ENCODE measurements around the gene PIEZO2. TPM values are rescaled to one million over a fixed set of nuclear protein-coding genes. Genes with fewer than 3 reads are reported as not detected.
"Not testable (repeated sequence)": the region's sequence is repeated elsewhere in the genome, so short reads cannot be mapped to it uniquely, and the experiment has no call there.

Gene PIEZO2
- total RNA-seq, 1 experiment from 2014 or later, result 5.5 TPM

GRCh38 chr18:10937743-10938640 is 211.4 kb downstream of the PIEZO2 start:
- TF ChIP-seq EZH2 (IDR thresholded peaks at IDR 0.05; ENCODE audit: borderline replicate concordance, low read depth, low read length, poor library complexity, severe bottlenecking), result no peak
- peaks cover 26% of the 10 kb centered on the region for H3K27me3 ChIP-seq (replicated peaks; ENCODE audit: insufficient read depth, low read depth, low read length, poor library complexity)
- ChIA-PET CTCF (no interaction called here), POLR2A (ENCODE audit: low non-redundant PET) (no interaction called here)
- intact Hi-C loops (cut with micrococcal nuclease; ENCODE audit: unreplicated experiment), result no loop called here
- no TSS peak for BruUV-seq (replicated peaks)
- no peak for DNase-seq (ENCODE audit: low spot score)
- H3K36me3 ChIP-seq (ENCODE audit: insufficient read depth, low read length, poor library complexity, severe bottlenecking), result no peaks in the 10 kb centered on the region
- H3K4me3 ChIP-seq (ENCODE audit: low read depth, low read length, poor library complexity, severe bottlenecking), result no peak overlapping the region
- H3K9me3 ChIP-seq (ENCODE audit: low read depth, low read length, poor library complexity, severe bottlenecking), result no peaks in the 10 kb centered on the region
- H3K27ac ChIP-seq (ENCODE audit: low read depth, low read length, poor library complexity, severe bottlenecking), result no peak overlapping the region
- no peaks in the 10 kb centered on the region for H3K4me1 ChIP-seq (ENCODE audit: insufficient read depth, low read length, poor library complexity, severe bottlenecking)

GRCh38 chr18:10936176-10937053 is 213.0 kb downstream of the PIEZO2 start:
- no peaks in the 10 kb centered on the region for H3K36me3 ChIP-seq (ENCODE audit: insufficient read depth, low read length, poor library complexity, severe bottlenecking)
- no peak overlapping the region for H3K4me3 ChIP-seq (ENCODE audit: low read depth, low read length, poor library complexity, severe bottlenecking)
- no peak for TF ChIP-seq CTCF (conservative IDR thresholded peaks at IDR 0.05; ENCODE audit: low read depth, low read length)
- no peak for TF ChIP-seq EZH2 (IDR thresholded peaks at IDR 0.05; ENCODE audit: borderline replicate concordance, low read depth, low read length, poor library complexity, severe bottlenecking)
- DNase-seq (ENCODE audit: low spot score), result no peak
- intact Hi-C loops (cut with micrococcal nuclease; ENCODE audit: unreplicated experiment), result no loop called here
- H3K27me3 ChIP-seq (replicated peaks; ENCODE audit: insufficient read depth, low read depth, low read length, poor library complexity), result peaks cover 26% of the 10 kb centered on the region
- no peaks in the 10 kb centered on the region for H3K4me1 ChIP-seq (ENCODE audit: insufficient read depth, low read length, poor library complexity, severe bottlenecking)
- POLR2A ChIA-PET (ENCODE audit: low non-redundant PET), result interaction anchor here (0.6 kb wide), 1 partner anchor 19 kb away, joined by 3 read pairs; no protein-coding TSS in a partner anchor
- H3K27ac ChIP-seq (ENCODE audit: low read depth, low read length, poor library complexity, severe bottlenecking), result no peak overlapping the region
- no TSS peak for BruUV-seq (replicated peaks)
- CTCF ChIA-PET, result no interaction called here
- no peaks in the 10 kb centered on the region for H3K9me3 ChIP-seq (ENCODE audit: low read depth, low read length, poor library complexity, severe bottlenecking)

- Histone ChIP-seq H3K36me3 (ENCODE audit: insufficient read depth, low read length, poor library complexity, severe bottlenecking) (no peaks in the 10 kb centered on the region), H3K4me1 (ENCODE audit: insufficient read depth, low read length, poor library complexity, severe bottlenecking) (no peaks in the 10 kb centered on the region), H3K27me3 (replicated peaks; ENCODE audit: insufficient read depth, low read depth, low read length, poor library complexity) (peaks cover 26% of the 10 kb centered on the region), H3K9me3 (ENCODE audit: low read depth, low read length, poor library complexity, severe bottlenecking) (no peaks in the 10 kb centered on the region), H3K27ac (ENCODE audit: low read depth, low read length, poor library complexity, severe bottlenecking) (no peak overlapping the region), H3K4me3 (ENCODE audit: low read depth, low read length, poor library complexity, severe bottlenecking) (no peak overlapping the region)
- intact Hi-C loops (cut with micrococcal nuclease; ENCODE audit: unreplicated experiment), result no loop called here
- TF ChIP-seq CTCF (conservative IDR thresholded peaks at IDR 0.05; ENCODE audit: low read depth, low read length), result no peak
- no peak for TF ChIP-seq EZH2 (IDR thresholded peaks at IDR 0.05; ENCODE audit: borderline replicate concordance, low read depth, low read length, poor library complexity, severe bottlenecking)
- CTCF ChIA-PET, result no interaction called here
- POLR2A ChIA-PET (ENCODE audit: low non-redundant PET), result no interaction called here
- BruUV-seq (replicated peaks), result no TSS peak
- DNase-seq (ENCODE audit: low spot score), result no peak
Measured at GRCh38 chr18:10935588-10935987, 213.8 kb downstream of the PIEZO2 start.

- CTCF ChIA-PET; H3K27ac ChIP-seq (ENCODE audit: low read depth, low read length, poor library complexity, severe bottlenecking); H3K4me1 ChIP-seq (ENCODE audit: insufficient read depth, low read length, poor library complexity, severe bottlenecking): not testable (repeated sequence)
Measured at GRCh38 chr18:10933648-10934047, 215.7 kb downstream of the PIEZO2 start.

More at GRCh38 chr18:10933648-10934047, 215.7 kb downstream of the PIEZO2 start:
- BruUV-seq (replicated peaks); H3K36me3 ChIP-seq (ENCODE audit: insufficient read depth, low read length, poor library complexity, severe bottlenecking); DNase-seq (ENCODE audit: low spot score); H3K9me3 ChIP-seq (ENCODE audit: low read depth, low read length, poor library complexity, severe bottlenecking); intact Hi-C loops (cut with micrococcal nuclease; ENCODE audit: unreplicated experiment); H3K4me3 ChIP-seq (ENCODE audit: low read depth, low read length, poor library complexity, severe bottlenecking); POLR2A ChIA-PET (ENCODE audit: low non-redundant PET): not testable (repeated sequence)
- peaks cover 32% of the 10 kb centered on the region for H3K27me3 ChIP-seq (replicated peaks; ENCODE audit: insufficient read depth, low read depth, low read length, poor library complexity)
